Smooth muscle cell (in vitro differentiated cells): ENCODE results near the gene ITPRIP. TPM values are rescaled to one million over a fixed set of nuclear protein-coding genes. Genes with fewer than 3 reads are reported as not detected.

Experiments used
- DNase-seq: peaks from one replicate; lab custom pipeline; 2025; ENCODE audit not compliant: unreplicated experiment; lab: John Stamatoyannopoulos, UW
- H2AFZ ChIP-seq: fragments of 200-600 bp; sonication (generic); 2 replicates; pipeline ENCODE4 v1.6.0; 2016; ENCODE audit warnings: antibody characterized with exemption, low read depth, mild to moderate bottlenecking
- H3F3A ChIP-seq: fragments of 200-600 bp; sonication (generic); 2 replicates; pipeline ENCODE4 v1.6.0; 2017; ENCODE audit warnings: antibody characterized with exemption, low read depth
- H3K27ac ChIP-seq: fragments of 200-600 bp; sonication (generic); 2 replicates; pipeline ENCODE4 v1.5.1; 2016; ENCODE audit warnings: low read depth, mild to moderate bottlenecking
- H3K27me3 ChIP-seq: fragments of 200-600 bp; sonication (generic); 2 replicates; pipeline ENCODE4 v1.6.1; 2016; ENCODE audit warnings: low read depth, mild to moderate bottlenecking
- H3K36me3 ChIP-seq: fragments of 200-600 bp; sonication (generic); 2 replicates; pipeline ENCODE4 v1.5.1; 2016; ENCODE audit warnings: low read depth
- H3K4me1 ChIP-seq: fragments of 200-600 bp; sonication (generic); 2 replicates; pipeline ENCODE4 v1.5.1; 2016; ENCODE audit warnings: low read depth
- H3K4me2 ChIP-seq: fragments of 200-600 bp; sonication (generic); 2 replicates; pipeline ENCODE4 v1.6.0; 2016; ENCODE audit warnings: mild to moderate bottlenecking
- H3K4me3 ChIP-seq: fragments of 200-600 bp; sonication (generic); 2 replicates; pipeline ENCODE4 v1.5.1; 2016; ENCODE audit warnings: mild to moderate bottlenecking
- H3K79me2 ChIP-seq: fragments of 200-600 bp; sonication (generic); 2 replicates; pipeline ENCODE4 v1.6.0; 2016; ENCODE audit warnings: low read depth, mild to moderate bottlenecking
- H3K9ac ChIP-seq: fragments of 200-600 bp; sonication (generic); 2 replicates; pipeline ENCODE4 v1.6.0; 2016; ENCODE audit warnings: low read depth
- H3K9me3 ChIP-seq: fragments of 200-600 bp; sonication (generic); replicated peaks from 2 replicates; pipeline ENCODE4 v1.5.1; 2016; ENCODE audit warnings: low read depth
- H4K20me1 ChIP-seq: fragments of 200-600 bp; sonication (generic); 2 replicates; pipeline ENCODE4 v1.6.0; 2016; ENCODE audit warnings: low read depth
- WGBS: methylation state at CpG from one replicate; pipeline ENCODE4 v1.1.7; 2016; ENCODE audit warnings: low lambda C conversion rate; 5-methylcytosine and 5-hydroxymethylcytosine counted together
- polyA plus RNA-seq: library from polyadenylated mRNA; unstranded; fragments of >200 nt; fragmentation: Nextera tagmentation; extraction: Ambion mirVana; gene quantifications from 2 replicates; pipeline ENCODE4 v1.2.1, GENCODE V29; 2016
- total RNA-seq: library from RNA; depleted of rRNA; stranded (reverse); fragments of >200 nt; gene quantifications from 2 replicates; pipeline ENCODE4 v1.2.3, GENCODE V29; 2014
- TF ChIP-seq, protein P1 (sequence below): fragments of 200-600 bp; sonication (generic); IDR thresholded peaks from 2 replicates; pipeline ENCODE4 v1.5.1; 2017; ENCODE audit warnings: borderline replicate concordance, mild to moderate bottlenecking, antibody characterized with exemption; ENCODE audit not compliant: insufficient read depth, poor library complexity, severe bottlenecking

ITPRIP gene
- total and polyA plus RNA-seq, 2 experiments from 2014 or later = 33.6 to 59.3 TPM

GRCh38 chr10:104299031-104299904 lies 39.0 kb downstream of the ITPRIP start:
- TF ChIP-seq, protein P1, sequence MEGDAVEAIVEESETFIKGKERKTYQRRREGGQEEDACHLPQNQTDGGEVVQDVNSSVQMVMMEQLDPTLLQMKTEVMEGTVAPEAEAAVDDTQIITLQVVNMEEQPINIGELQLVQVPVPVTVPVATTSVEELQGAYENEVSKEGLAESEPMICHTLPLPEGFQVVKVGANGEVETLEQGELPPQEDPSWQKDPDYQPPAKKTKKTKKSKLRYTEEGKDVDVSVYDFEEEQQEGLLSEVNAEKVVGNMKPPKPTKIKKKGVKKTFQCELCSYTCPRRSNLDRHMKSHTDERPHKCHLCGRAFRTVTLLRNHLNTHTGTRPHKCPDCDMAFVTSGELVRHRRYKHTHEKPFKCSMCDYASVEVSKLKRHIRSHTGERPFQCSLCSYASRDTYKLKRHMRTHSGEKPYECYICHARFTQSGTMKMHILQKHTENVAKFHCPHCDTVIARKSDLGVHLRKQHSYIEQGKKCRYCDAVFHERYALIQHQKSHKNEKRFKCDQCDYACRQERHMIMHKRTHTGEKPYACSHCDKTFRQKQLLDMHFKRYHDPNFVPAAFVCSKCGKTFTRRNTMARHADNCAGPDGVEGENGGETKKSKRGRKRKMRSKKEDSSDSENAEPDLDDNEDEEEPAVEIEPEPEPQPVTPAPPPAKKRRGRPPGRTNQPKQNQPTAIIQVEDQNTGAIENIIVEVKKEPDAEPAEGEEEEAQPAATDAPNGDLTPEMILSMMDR = no peak
- peak overlapping the region; percentile 75 for H3K4me2 ChIP-seq
- WGBS = 34% methylated on average over 13 of the region's 13 CpGs
- no peak overlapping the region for H2AFZ ChIP-seq
- no peaks in the 10 kb centered on the region for H3K79me2 ChIP-seq
- H3K9ac ChIP-seq = peak overlapping the region; percentile 93
- H3K27me3 ChIP-seq = no peaks in the 10 kb centered on the region
- H3K27ac ChIP-seq = peak overlapping the region; percentile 98
- H3K4me1 ChIP-seq = peaks cover 4% of the 10 kb centered on the region
- peaks cover 7% of the 10 kb centered on the region for H3F3A ChIP-seq
- no peaks in the 10 kb centered on the region for H3K9me3 ChIP-seq
- no peaks in the 10 kb centered on the region for H3K36me3 ChIP-seq
- H4K20me1 ChIP-seq = no peaks in the 10 kb centered on the region
- peak overlapping the region; percentile 19 for H3K4me3 ChIP-seq
- DNase-seq = no peak

DNA sequence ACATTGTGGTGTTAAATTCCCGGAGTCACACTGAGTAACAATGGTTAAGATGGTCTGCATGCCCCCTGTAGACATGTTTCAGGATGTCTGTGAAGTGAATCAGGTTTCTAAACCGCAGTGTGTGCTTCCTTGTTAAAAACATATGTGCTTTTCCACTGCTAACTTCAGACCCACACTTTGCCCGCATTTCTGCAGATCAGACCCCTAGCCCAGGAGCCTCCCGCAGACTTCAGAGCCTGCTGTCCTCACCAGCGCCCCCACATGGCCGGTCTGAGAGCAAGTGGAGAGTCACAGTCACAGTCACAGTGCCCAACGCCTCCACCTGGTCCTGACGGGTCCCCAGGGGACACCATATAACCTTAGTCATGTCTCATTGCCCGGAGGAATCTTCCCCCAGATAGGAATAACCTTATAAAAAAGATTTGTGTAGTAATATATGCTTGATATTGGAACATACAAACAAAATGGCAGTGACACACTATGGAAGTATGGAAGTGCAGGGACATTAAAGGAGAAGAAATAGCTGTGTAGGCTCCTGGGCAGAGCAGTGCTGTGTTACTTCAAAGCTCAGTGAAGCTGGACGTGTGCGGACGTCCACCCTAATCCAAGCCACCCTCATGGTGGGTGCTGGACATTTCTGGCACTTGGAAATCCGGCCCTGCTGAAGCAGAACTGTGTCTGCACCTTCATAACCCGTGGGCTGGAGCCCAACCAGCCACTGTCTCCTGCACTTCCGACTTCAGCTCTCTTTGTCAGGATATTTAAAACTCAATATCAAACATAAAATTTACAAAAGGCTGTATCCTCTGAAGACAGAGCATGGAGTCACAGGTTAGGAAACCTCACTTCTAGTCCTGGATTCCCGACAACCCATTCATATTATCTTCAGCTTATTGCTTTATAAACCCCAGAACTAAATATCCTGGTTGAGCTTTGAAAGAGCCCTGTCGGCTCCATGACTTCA lies 40.3 kb downstream of the ITPRIP start:
- no peaks in the 10 kb centered on the region for H3K27me3 ChIP-seq

DNA sequence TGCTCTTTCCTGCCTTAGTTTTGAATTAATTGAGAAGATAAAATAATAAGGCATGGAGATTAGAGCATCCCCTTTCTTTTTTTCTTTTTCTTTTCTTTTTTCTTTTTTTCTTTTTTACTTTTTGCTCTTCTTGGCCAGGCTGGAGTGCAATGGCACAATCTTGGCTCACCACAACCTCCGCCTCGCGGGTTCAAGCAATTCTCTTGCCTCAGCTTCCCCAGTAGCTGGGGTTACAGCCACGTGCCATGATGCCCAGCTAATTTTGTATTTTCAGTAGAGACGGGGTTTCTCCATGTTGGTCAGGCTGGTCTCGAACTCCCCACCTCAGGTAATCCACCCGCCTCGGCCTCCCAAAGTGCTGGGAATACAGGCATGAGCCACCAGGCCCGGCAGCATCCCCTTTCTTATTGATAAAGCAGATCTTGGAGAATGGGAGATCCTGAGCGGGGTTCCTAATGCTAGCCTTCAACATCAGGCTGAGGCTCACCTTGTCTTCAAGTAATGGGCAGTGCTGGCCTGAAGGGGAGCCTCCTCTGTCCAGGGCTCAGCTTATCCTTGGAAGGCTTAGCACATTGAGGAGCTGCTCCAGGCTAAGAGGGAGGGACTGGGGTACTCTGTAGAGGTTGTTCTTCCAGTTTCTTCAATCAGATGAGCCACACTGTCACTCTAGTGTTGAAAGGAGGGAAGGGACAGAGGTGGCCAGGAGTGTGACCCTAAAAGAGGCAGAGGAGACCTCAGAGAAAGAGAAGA lies 41.4 kb downstream of the ITPRIP start:
- DNase-seq = no peak
- Histone ChIP-seq H3K4me2 (peak overlapping the region; percentile 75), H3K36me3 (no peaks in the 10 kb centered on the region), H3K27me3 (no peaks in the 10 kb centered on the region), H3F3A (peaks cover 10% of the 10 kb centered on the region), H3K27ac (peak overlapping the region; percentile 98), H3K79me2 (no peaks in the 10 kb centered on the region), H2AFZ (no peak overlapping the region), H3K9ac (peak overlapping the region; percentile 32), H3K4me1 (peaks cover 6% of the 10 kb centered on the region), H3K4me3 (no peak overlapping the region), H4K20me1 (no peaks in the 10 kb centered on the region), H3K9me3 (no peaks in the 10 kb centered on the region)
- TF ChIP-seq, protein P1 = no peak
- WGBS = 95% methylated on average over 10 of the region's 10 CpGs

More for the DNA sequence above, 40.3 kb downstream of the ITPRIP start:
- 37% methylated on average over 17 of the region's 17 CpGs for WGBS
- no peaks in the 10 kb centered on the region for H3K79me2 ChIP-seq
- H3K27ac ChIP-seq = peak overlapping the region; percentile 98
- peak overlapping the region; percentile 19 for H3K4me3 ChIP-seq
- H3F3A ChIP-seq = peaks cover 7% of the 10 kb centered on the region
- peak overlapping the region; percentile 93 for H3K9ac ChIP-seq
- H4K20me1 ChIP-seq = no peaks in the 10 kb centered on the region
- H2AFZ ChIP-seq = no peak overlapping the region
- peaks cover 4% of the 10 kb centered on the region for H3K4me1 ChIP-seq
- no peaks in the 10 kb centered on the region for H3K36me3 ChIP-seq
- peak overlapping the region; percentile 75 for H3K4me2 ChIP-seq
- DNase-seq = peak; percentile 11
- H3K9me3 ChIP-seq = no peaks in the 10 kb centered on the region
- TF ChIP-seq, protein P1 = peak; percentile 62
